HepG2 (cell line): ENCODE measurements around the gene CTTNBP2NL. TPM values are rescaled to one million over a fixed set of nuclear protein-coding genes. Genes with fewer than 3 reads are reported as not detected.

ENCODE experiments used
- EHMT2 ChIP-seq: fragments of 200-600 bp; sonication (generic); IDR thresholded peaks from 2 replicates; pipeline ENCODE4 v1.7.0; 2017; ENCODE audit warnings: antibody characterized with exemption, low read depth, low read length, borderline replicate concordance
- MAZ ChIP-seq, 2 experiments: sonication (generic) in 1 of 2; formaldehyde crosslinking in 1 of 2; IDR thresholded peaks; 2 replicates each; pipeline versions ENCODE4 v1.5.0 to v1.6.1; 2012 to 2020; ENCODE audit warnings: low read depth in 2 of 2, mild to moderate bottlenecking in 2 of 2, borderline replicate concordance in 1 of 2, improper control_type of control experiment in 1 of 2, low read length in 1 of 2, missing genetic modification reagents in 1 of 2, moderate library complexity in 1 of 2
- PHF20 ChIP-seq: sonication (generic); formaldehyde crosslinking; IDR thresholded peaks from 2 replicates; pipeline ENCODE4 v1.5.0; 2020; ENCODE audit warnings: mild to moderate bottlenecking, missing genetic modification reagents
- POGZ ChIP-seq: sonication (generic); formaldehyde crosslinking; IDR thresholded peaks from 2 replicates; pipeline ENCODE4 v1.4.0; 2020; ENCODE audit warnings: mild to moderate bottlenecking, missing genetic modification reagents
- SATB2 ChIP-seq: sonication (generic); formaldehyde crosslinking; IDR thresholded peaks from 2 replicates; pipeline ENCODE4 v1.5.0; 2020; ENCODE audit warnings: missing genetic modification reagents
- SRY ChIP-seq: sonication (generic); formaldehyde crosslinking; IDR thresholded peaks from 2 replicates; pipeline ENCODE4 v1.8.0; 2022; ENCODE audit warnings: mild to moderate bottlenecking, missing genetic modification reagents
- ZFP82 ChIP-seq: sonication (generic); formaldehyde crosslinking; IDR thresholded peaks from 2 replicates; pipeline ENCODE4 v1.5.1; 2020; ENCODE audit warnings: mild to moderate bottlenecking, missing genetic modification reagents, borderline replicate concordance
- ZNF33A ChIP-seq: sonication (generic); formaldehyde crosslinking; IDR thresholded peaks from 2 replicates; pipeline ENCODE4 v1.5.1; 2020; ENCODE audit warnings: missing genetic modification reagents, mild to moderate bottlenecking, moderate library complexity, borderline replicate concordance
- ZNF441 ChIP-seq: sonication (generic); formaldehyde crosslinking; IDR thresholded peaks from 2 replicates; pipeline ENCODE4 v1.7.0; 2021; ENCODE audit warnings: missing genetic modification reagents, borderline replicate concordance
- ZNF547 ChIP-seq: sonication (generic); formaldehyde crosslinking; IDR thresholded peaks from 2 replicates; pipeline ENCODE4 v1.5.1; 2020; ENCODE audit warnings: mild to moderate bottlenecking, missing genetic modification reagents
- ZNF660 ChIP-seq: sonication (generic); formaldehyde crosslinking; IDR thresholded peaks from 2 replicates; pipeline ENCODE4 v1.5.1; 2020; ENCODE audit warnings: mild to moderate bottlenecking, low read depth, missing genetic modification reagents, borderline replicate concordance
- ZNF749 ChIP-seq: sonication (generic); formaldehyde crosslinking; IDR thresholded peaks from 2 replicates; pipeline ENCODE4 v1.8.0; 2022; ENCODE audit warnings: mild to moderate bottlenecking, missing genetic modification reagents, moderate library complexity, borderline replicate concordance
- ZNF780A ChIP-seq: sonication (generic); formaldehyde crosslinking; IDR thresholded peaks from 2 replicates; pipeline ENCODE4 v1.8.0; 2022; ENCODE audit warnings: mild to moderate bottlenecking, missing genetic modification reagents, moderate library complexity
- polyA plus RNA-seq, 8 experiments: library from polyadenylated mRNA; depleted of rRNA in 3 of 8; stranded (reverse) in 7 of 8; unstranded in 1 of 8; fragments of >200 nt; fragmentation: Illumina TruSeq in 4 of 8; extraction: Trizol in 4 of 8; gene quantifications; 2 replicates each; pipeline versions ENCODE4 v1.2.1 to v1.2.3, GENCODE V29; 2011 to 2016; ENCODE audit warnings: low read depth in 4 of 8, missing spikeins in 1 of 8, mixed read lengths in 1 of 8; ENCODE audit not compliant: insufficient read depth in 1 of 8
- total RNA-seq, 5 experiments: library from RNA; depleted of rRNA; stranded (reverse); fragments of >200 nt; fragmentation: Illumina TruSeq; extraction: Trizol; gene quantifications; 2 replicates each; pipeline ENCODE4 v1.2.3, GENCODE V29; 2016; ENCODE audit warnings: low read depth in 1 of 5
- TF ChIP-seq, protein P1 (sequence below): sonication (generic); formaldehyde crosslinking; conservative IDR thresholded peaks from 2 replicates; pipeline ENCODE4 v1.4.0; 2020; ENCODE audit warnings: missing genetic modification reagents
- TF ChIP-seq, protein P2 (sequence below): sonication (generic); formaldehyde crosslinking; IDR thresholded peaks from 2 replicates; pipeline ENCODE4 v1.5.1; 2020; ENCODE audit warnings: missing genetic modification reagents, mild to moderate bottlenecking, borderline replicate concordance
- TF ChIP-seq, protein P3 (sequence below): sonication (generic); formaldehyde crosslinking; IDR thresholded peaks from 2 replicates; pipeline ENCODE4 v1.4.0; 2020; ENCODE audit warnings: low read depth, mild to moderate bottlenecking, missing genetic modification reagents
- TF ChIP-seq, protein P4 (sequence below): sonication (generic); formaldehyde crosslinking; IDR thresholded peaks from 2 replicates; pipeline ENCODE4 v1.5.1; 2020; ENCODE audit warnings: mild to moderate bottlenecking, moderate library complexity, missing genetic modification reagents
- TF ChIP-seq, protein P5 (sequence below): sonication (generic); formaldehyde crosslinking; conservative IDR thresholded peaks from 2 replicates; pipeline ENCODE4 v1.8.1; 2023; ENCODE audit warnings: missing genetic modification reagents
- TF ChIP-seq, protein P6 (sequence below): sonication (generic); formaldehyde crosslinking; conservative IDR thresholded peaks from 2 replicates; pipeline ENCODE4 v1.4.0; 2020; ENCODE audit warnings: missing genetic modification reagents

The CTTNBP2NL gene
- total and polyA plus RNA-seq, 2 of the 13 experiments (the other 11 are each of a cell fraction or from before 2014, with no cell fraction given) = 2.1 to 4.1 TPM

DNA sequence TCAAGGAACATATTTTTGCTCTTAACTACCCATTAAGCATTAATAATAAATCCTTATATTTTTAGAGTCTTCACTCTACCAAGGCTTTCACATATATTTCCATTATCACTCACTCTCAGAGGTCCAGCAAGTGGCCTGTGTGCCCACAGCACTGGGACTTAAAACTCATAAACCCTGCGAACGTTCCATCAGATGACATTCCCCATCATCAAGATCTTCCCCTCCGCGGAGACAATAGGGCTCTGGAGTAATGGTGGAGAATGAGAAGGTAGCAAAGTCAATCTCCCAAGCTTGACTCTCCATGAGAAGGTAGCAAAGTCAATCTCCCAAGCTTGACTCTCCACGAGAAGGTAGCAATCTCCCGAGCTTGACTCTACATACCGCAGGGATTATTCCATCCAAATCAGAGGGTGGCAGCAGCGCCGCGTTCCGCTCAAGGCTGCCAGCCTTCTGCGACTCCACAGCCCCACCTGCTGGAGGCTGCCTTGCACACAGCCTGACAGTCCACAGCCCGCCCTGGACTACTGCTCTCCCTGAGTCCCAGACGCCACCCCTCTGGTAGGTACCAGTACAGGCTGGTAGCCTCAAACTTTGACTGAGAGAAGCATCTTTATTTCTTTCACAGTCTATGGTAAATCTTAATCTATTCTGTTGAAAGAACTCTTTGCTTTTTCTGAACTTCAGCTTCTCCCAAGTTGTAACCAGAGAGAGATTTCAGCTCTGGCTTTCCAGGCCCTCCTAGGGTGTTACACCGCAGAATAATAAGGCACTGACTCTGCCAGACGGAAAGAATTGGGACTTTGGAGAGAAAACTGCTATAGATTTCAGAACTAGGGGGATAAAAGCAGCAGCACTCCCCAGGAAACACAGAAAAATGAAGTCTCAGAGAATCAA is 26.4 kb upstream of the CTTNBP2NL start (continued):
- TF ChIP-seq, protein P1, sequence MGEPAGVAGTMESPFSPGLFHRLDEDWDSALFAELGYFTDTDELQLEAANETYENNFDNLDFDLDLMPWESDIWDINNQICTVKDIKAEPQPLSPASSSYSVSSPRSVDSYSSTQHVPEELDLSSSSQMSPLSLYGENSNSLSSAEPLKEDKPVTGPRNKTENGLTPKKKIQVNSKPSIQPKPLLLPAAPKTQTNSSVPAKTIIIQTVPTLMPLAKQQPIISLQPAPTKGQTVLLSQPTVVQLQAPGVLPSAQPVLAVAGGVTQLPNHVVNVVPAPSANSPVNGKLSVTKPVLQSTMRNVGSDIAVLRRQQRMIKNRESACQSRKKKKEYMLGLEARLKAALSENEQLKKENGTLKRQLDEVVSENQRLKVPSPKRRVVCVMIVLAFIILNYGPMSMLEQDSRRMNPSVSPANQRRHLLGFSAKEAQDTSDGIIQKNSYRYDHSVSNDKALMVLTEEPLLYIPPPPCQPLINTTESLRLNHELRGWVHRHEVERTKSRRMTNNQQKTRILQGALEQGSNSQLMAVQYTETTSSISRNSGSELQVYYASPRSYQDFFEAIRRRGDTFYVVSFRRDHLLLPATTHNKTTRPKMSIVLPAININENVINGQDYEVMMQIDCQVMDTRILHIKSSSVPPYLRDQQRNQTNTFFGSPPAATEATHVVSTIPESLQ = no peak
- TF ChIP-seq, protein P2, sequence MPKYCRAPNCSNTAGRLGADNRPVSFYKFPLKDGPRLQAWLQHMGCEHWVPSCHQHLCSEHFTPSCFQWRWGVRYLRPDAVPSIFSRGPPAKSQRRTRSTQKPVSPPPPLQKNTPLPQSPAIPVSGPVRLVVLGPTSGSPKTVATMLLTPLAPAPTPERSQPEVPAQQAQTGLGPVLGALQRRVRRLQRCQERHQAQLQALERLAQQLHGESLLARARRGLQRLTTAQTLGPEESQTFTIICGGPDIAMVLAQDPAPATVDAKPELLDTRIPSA (CRISPR knock-in tag) = no peak
- TF ChIP-seq, protein P3, sequence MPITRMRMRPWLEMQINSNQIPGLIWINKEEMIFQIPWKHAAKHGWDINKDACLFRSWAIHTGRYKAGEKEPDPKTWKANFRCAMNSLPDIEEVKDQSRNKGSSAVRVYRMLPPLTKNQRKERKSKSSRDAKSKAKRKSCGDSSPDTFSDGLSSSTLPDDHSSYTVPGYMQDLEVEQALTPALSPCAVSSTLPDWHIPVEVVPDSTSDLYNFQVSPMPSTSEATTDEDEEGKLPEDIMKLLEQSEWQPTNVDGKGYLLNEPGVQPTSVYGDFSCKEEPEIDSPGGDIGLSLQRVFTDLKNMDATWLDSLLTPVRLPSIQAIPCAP (CRISPR knock-in tag) = no peak
- TF ChIP-seq PHF20 (CRISPR knock-in tag) = no peak
- no peak for TF ChIP-seq EHMT2
- no peak for TF ChIP-seq ZNF547 (CRISPR knock-in tag)
- TF ChIP-seq SRY (CRISPR knock-in tag) = no peak
- TF ChIP-seq ZFP82 (CRISPR knock-in tag) = no peak
- no peak for TF ChIP-seq SATB2 (CRISPR knock-in tag)
- no peak for TF ChIP-seq ZNF33A
- TF ChIP-seq, protein P4, sequence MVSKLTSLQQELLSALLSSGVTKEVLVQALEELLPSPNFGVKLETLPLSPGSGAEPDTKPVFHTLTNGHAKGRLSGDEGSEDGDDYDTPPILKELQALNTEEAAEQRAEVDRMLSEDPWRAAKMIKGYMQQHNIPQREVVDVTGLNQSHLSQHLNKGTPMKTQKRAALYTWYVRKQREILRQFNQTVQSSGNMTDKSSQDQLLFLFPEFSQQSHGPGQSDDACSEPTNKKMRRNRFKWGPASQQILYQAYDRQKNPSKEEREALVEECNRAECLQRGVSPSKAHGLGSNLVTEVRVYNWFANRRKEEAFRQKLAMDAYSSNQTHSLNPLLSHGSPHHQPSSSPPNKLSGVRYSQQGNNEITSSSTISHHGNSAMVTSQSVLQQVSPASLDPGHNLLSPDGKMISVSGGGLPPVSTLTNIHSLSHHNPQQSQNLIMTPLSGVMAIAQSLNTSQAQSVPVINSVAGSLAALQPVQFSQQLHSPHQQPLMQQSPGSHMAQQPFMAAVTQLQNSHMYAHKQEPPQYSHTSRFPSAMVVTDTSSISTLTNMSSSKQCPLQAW = no peak
- no peak for TF ChIP-seq ZNF749
- TF ChIP-seq, protein P5, sequence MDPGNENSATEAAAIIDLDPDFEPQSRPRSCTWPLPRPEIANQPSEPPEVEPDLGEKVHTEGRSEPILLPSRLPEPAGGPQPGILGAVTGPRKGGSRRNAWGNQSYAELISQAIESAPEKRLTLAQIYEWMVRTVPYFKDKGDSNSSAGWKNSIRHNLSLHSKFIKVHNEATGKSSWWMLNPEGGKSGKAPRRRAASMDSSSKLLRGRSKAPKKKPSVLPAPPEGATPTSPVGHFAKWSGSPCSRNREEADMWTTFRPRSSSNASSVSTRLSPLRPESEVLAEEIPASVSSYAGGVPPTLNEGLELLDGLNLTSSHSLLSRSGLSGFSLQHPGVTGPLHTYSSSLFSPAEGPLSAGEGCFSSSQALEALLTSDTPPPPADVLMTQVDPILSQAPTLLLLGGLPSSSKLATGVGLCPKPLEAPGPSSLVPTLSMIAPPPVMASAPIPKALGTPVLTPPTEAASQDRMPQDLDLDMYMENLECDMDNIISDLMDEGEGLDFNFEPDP (CRISPR knock-in tag) = no peak
- 0 out of 2 replicates have a peak, but pooled peaks have one; percentile 41 for TF ChIP-seq MAZ (IDR thresholded peaks at IDR 0.05; ENCODE audit: borderline replicate concordance, low read depth, low read length)
- TF ChIP-seq MAZ (CRISPR knock-in tag; IDR thresholded peaks at IDR 0.05; ENCODE audit: low read depth) = no peak
- TF ChIP-seq, protein P6, sequence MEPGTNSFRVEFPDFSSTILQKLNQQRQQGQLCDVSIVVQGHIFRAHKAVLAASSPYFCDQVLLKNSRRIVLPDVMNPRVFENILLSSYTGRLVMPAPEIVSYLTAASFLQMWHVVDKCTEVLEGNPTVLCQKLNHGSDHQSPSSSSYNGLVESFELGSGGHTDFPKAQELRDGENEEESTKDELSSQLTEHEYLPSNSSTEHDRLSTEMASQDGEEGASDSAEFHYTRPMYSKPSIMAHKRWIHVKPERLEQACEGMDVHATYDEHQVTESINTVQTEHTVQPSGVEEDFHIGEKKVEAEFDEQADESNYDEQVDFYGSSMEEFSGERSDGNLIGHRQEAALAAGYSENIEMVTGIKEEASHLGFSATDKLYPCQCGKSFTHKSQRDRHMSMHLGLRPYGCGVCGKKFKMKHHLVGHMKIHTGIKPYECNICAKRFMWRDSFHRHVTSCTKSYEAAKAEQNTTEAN (CRISPR knock-in tag) = no peak
- TF ChIP-seq ZNF441 (CRISPR knock-in tag) = peak; percentile 90
- TF ChIP-seq POGZ = no peak
- no peak for TF ChIP-seq ZNF780A (CRISPR knock-in tag)
- TF ChIP-seq ZNF660 (CRISPR knock-in tag) = no peak
